GM12864 (cell line): ENCODE results near the gene ARHGEF11.
A peak's percentile ranks its signal among the peaks of the same experiment; 100 is the strongest.

Experiments
- DNase-seq: peaks from one replicate; pipeline ENCODE4 v3.0.0-alpha.2; 2011; ENCODE audit warnings: low read depth
- H3K4me3 ChIP-seq: 2 replicates; pipeline ENCODE4 v1.5.1; 2011; ENCODE audit warnings: mild to moderate bottlenecking, low read depth, low read length, control low read depth
- CTCF ChIP-seq: IDR thresholded peaks from 2 replicates; pipeline ENCODE4 v1.5.1; 2011; ENCODE audit warnings: low read depth, mild to moderate bottlenecking, moderate library complexity, low read length, control low read depth, inconsistent platforms; ENCODE audit errors: missing control alignments

The ARHGEF11 gene

DNA sequence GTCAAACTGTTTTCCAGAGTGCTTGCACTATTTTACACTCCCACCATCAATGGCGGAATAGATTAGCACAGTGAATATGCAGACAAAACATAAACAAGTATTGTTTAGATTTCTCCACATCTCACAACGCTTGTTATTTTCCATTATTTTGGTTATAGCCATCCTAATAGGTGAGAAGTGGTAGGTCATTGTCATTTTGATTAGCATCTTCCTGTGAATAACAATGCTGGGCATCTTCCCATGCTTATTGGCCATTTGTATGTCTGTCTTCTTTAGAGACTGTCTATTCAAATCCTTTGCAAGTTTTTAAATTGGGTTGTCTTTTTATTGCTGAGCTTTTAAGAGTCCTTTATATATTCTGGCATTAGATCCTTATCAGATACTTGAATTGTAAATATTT lies 70.5 kb downstream of the ARHGEF11 start:
- no peak overlapping the region for H3K4me3 ChIP-seq
- no peak for TF ChIP-seq CTCF
- no peak for DNase-seq

DNA sequence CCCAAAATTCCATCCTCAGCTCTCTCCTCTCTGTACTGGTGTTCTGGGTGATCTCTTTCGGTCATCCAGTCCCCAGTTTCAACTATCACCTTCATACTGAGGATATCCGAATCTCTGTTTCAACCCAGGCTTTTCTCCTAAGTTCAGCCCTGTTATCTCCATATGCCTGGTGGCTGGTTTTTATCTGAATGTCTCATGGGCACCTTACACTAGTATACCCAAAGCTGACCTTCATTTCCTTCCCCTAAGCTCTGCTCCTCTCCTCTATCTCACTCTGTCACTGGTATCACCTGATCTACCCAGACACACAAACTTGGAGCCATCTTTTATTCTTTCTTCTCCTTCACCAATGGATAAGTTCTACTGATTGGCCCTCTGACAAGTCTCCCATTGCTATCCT lies 72.1 kb downstream of the ARHGEF11 start:
- TF ChIP-seq CTCF = no peak
- no peak overlapping the region for H3K4me3 ChIP-seq
- no peak for DNase-seq

DNA sequence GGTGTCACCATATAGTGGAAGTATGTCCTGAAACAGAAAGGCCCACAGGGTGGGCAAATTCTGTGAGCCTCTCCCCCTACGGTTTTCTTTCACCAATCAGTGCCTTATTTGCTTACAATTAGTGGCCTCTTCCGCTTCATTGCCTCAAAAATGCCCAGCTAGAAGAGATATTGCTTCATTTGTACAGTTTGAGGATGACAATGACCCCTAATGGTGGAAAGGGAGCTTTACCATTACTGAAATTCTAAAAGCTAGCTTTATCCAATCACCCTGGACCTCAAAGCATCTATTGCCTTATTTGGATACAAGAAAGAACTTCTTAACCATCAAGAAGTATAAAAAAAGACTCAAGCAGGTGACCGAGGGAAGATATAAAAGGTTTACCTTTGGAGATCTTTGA lies 75.5 kb downstream of the ARHGEF11 start:
- no peak for DNase-seq
- no peak for TF ChIP-seq CTCF
- no peak overlapping the region for H3K4me3 ChIP-seq

GRCh38 chr1:156969496-156969895 lies 76.0 kb downstream of the ARHGEF11 start:
- H3K4me3 ChIP-seq = no peak overlapping the region
- no peak for TF ChIP-seq CTCF
- DNase-seq = no peak

DNA sequence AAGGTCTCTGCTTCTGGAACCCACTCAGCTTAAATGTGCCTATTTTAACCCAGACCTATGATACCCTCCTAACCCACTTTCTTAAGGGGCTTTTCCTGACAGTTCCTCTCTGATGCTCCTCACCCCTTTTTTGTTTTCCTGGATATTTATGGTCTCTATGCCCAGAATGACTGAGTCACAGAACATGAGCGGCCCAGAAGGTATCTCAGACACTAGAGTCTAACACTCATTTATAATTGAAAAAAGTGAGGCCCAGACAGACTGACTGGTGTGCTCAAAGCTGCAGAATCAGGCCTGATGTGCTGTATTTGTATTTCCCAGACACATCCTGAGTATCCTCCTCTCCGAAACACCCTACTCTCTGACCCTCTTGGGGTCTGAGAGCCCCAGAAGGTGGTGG lies 81.1 kb downstream of the ARHGEF11 start:
- TF ChIP-seq CTCF = no peak
- no peak for DNase-seq
- no peak overlapping the region for H3K4me3 ChIP-seq

- TF ChIP-seq CTCF = no peak
- no peak overlapping the region for H3K4me3 ChIP-seq
- DNase-seq = peak; percentile 8
Measured at GRCh38 chr1:156963621-156964020, 81.9 kb downstream of the ARHGEF11 start.

- no peak overlapping the region for H3K4me3 ChIP-seq
- peak; percentile 57 for TF ChIP-seq CTCF
- no peak for DNase-seq
Measured at GRCh38 chr1:156961709-156962108, 83.8 kb downstream of the ARHGEF11 start.
